ENCODE results near the gene ZNF789.

DNA sequence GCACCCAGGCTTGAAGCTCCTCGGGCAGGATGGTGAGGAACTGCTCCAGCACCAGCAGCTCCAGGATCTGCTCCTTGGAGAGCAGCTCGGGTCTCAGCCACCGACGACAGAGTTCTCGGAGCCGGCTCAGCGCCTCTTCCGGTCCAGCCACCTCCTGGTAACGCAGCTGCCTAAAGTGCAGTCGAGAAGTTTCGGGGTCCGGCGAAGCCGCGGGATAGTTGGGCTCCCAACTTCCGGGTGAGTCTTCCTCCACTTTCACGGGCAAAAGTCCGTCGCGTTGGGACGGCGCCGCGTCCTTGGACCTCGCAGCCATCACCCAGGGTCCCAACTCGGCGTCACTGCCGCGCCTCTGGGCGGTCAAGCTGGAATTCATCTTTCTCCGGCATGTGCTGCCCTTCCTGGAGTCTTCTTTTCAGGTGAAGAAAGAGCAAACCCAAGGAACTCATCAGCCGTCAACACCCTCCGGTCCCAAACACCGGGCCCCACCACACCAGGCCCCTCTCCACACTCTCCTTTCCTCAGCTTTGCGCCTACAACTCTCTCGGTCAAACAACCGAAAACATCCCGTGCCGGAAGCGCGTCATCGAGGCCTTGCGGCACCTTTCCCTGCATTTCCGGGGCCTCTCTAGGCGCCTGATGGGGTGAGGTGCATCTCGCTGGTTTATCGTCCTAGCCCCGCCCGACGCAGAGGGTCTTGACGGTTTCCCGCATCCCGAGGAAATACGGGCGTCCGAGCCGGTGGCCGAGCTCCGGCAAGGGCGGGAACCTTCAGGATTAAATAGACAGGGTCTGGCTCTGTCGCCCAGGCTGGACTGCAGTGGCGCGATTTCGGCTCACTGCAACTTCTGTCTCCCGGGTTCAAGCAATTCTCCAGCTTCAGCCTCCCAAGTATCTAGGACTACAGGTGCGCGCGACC is 27.3 kb downstream of the ZNF789 start, which contains the start of gene ZNF394:
- no peak for TF ChIP-seq CTCF (conservative IDR thresholded peaks at IDR 0.05; ENCODE audit: low read length)
- no peak for TF ChIP-seq EZH2phosphoT487 (IDR thresholded peaks at IDR 0.05; ENCODE audit: borderline replicate concordance)

Data from Loucy (cell line).